ENCODE measurements around the gene PHF1.

- TF ChIP-seq ZBTB21 (tag by site-specific recombination; IDR thresholded peaks at IDR 0.05) = no peak
- TF ChIP-seq ZNF169 (tag by site-specific recombination; IDR thresholded peaks at IDR 0.05) = no peak
Measured at GRCh38 chr6:33412140-33413009, 1.6 kb downstream of the PHF1 start.
